Non-pigmented ciliary epithelial cell (primary cell): ENCODE data around the gene TMEM208.

Source experiments
- DNase-seq: peaks from one replicate; pipeline ENCODE4 v3.0.0-alpha.2; 2010; ENCODE audit warnings: low read depth

Gene TMEM208

DNA sequence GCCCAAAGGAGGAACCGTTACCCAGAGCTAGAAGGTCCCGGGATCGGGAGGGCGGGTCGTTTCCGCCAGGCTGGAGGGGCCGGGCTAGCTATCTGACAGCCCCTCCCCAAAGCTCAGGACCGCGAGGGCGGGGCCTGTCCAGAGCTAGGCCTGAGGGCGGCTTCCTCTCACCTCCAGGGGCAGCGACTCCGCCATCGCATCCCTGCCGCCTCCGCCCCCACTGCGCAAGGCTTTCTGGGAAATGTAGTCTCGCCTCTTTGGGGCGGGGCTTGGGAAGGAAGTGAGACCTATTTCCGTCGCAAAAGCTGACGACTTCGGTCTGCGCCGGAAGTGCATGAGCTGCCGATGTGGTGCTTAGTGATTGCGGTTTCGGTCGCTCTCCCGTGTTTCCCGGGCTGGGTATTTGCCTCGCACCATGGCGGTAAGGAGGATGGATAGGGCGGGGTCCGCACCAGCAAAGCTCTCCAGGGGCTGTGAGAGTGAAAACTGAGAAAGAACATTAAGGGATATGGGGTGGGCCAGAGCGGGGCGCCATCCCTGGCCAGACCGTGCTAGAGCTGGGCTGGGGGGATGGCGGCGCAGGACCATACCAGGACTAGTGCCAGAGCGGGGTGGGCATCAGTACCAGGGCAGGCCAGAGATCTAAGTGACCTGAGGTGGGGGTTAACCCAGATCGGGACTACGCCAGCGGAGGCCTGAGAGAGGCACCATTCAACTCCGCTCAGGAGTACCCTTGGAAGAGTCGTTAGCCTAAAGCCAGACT, at the start of gene TMEM208:
Gene TMEM208, plus strand, starts transcription at position 327 of the 763 bp plus-strand sequence. Its CDS starts 89 bp downstream, at position 416.
- DNase-seq, result peak; percentile 89

DNA sequence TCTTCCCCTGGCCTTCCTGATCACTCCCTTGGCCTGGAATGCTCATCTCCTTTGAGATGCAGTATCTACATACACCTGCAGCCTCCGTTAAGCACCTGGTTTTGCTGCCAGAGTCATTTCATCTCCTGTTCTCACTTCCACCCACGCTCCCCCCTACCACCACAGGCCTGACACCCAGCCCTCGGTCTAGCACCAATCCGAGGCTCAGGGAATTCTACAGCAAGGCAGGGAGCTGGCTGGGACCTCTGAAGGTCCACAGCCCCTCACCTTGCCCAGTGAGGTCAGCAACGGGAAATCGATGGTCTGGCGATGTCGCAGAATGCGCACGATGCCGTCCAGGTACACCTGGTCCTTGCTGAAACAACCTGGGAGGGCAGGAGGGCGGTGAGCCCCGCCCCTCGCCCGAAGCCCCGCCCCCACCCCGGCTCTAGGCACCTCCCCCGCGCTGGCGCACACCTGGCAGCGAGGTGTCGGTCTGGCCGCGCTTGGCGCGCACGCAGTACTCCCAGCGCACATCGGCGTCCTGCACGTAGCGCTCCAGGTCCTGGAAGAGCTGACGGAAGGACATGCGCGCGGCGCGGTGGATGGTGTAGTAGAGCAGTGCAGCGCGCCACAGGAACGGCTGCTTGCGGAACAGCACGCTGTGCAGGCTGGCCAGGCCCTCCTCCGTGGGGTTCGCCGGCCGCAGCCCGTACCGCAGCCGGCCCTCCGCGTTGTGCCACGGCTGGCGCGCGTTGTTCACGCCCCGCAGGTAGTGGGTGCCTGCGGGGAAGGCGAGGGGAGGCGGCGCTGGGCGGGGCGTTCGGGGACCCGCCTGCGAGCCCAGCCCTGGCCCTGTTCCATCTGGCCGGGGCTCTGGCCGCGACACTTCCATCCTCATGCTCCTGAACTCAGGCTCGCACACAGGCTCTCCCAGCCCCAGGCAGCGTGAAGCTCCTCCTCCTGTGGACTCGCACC, 48.9 kb upstream of the TMEM208 start:
- DNase-seq, result no peak

- DNase-seq, result no peak
Observed at GRCh38 chr16:67179421-67180080, 47.4 kb upstream of the TMEM208 start.

- DNase-seq, result no peak
Observed at GRCh38 chr16:67180166-67180565, 46.8 kb upstream of the TMEM208 start.

- no peak for DNase-seq
Observed at GRCh38 chr16:67181346-67181745, 45.6 kb upstream of the TMEM208 start.

DNA sequence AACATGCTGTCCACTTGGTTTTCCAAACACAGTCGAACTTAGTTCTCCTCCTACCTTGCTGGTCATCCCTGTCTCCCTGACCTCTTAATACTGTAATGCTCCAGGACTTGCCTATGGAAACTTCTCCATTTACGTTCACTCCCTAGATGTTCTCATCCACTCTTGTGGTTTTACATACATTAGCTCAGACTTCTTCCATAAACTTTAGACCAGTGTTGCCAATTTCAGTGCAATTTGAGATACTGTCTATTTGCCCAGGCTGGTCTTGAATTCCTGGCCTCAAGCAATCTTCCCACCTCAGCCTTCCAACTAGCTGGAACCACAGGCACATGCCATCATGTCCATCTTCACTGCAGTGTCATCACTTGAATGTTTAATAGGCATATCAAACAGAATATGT, 44.6 kb upstream of the TMEM208 start:
- DNase-seq, result no peak

GRCh38 chr16:67183284-67183626, 43.7 kb upstream of the TMEM208 start:
- no peak for DNase-seq

DNA sequence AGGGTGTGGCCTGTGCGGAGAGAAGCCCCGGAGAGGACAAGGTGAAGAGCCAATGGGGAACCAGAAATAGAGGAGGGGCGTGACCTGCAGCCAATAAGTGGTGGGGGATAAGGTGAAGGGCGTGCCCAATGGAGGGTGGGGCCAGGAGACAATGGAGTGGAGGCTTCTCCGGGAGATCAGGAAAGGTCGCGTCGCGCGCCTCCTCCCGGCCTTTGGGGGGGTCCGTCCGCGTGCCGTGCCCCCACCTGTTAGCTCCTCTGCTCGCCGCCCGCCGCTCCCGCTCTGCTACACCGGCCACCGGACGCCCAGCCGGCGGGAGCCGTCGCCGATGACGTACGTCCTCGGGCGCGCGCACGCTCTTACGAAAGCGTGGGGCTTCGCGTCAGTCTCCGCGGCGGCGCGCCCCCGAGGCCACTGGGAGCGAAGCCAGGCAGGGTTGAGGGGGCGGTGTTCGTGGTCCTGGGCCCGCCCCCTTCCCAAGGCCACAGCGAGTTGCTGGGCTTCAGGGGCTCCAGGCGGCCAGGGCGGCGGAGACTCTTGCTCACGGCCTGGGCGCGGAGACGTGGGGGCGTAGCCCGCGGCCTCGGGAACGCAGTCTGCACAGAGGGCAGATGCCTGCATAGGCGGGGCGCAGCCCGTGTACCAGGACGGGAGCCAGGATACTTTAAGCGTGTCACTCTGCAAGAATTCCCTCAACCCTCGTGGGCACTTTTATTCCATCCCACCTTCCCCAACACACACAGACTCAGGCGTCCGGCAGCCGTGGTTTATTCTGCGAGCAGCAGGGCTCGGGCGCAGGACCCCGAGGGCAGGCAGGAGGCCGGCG, 43.1 kb upstream of the TMEM208 start, which contains the start of gene MATCAP1:
Gene MATCAP1, minus strand, starts transcription at position 337 of the 826 bp plus-strand sequence. CDS start 3,353 bp downstream, outside the sequence.
- DNase-seq, result peak; percentile 92

GRCh38 chr16:67184453-67184994, 42.4 kb upstream of the TMEM208 start:
- no peak for DNase-seq

GRCh38 chr16:67184995-67185650, 41.8 kb upstream of the TMEM208 start:
- DNase-seq, result peak; percentile 57

DNA sequence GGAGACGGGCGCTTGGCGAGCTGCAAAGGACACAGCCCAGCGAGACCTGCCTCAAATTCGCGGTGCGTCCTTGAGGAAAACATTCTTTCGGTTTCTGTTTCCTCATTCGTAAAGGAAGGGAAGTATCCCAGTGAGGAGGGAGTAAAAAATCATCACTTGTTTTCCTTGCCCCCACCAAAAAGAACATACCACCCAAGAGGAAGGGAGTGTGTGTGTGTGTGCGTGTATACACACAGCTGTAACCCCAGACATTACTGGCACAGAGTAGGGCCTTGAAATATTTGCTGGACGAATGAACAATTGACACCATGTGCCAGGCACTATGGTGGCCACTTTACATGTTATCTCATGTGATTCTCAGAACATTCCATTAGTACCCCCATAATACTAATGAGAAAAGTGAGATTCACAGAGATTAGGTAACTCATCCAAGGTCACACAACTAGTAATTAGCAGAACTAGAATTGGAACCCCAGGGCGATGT, 41.2 kb upstream of the TMEM208 start:
- no peak for DNase-seq

- DNase-seq, result no peak
Observed at GRCh38 chr16:67186550-67186950, 40.4 kb upstream of the TMEM208 start.

- DNase-seq, result no peak
Observed at GRCh38 chr16:67187175-67187890, 39.6 kb upstream of the TMEM208 start.

GRCh38 chr16:67188323-67188722, 38.6 kb upstream of the TMEM208 start:
- DNase-seq, result no peak

- no peak for DNase-seq
Observed at GRCh38 chr16:67188798-67189197, 38.1 kb upstream of the TMEM208 start.

DNA sequence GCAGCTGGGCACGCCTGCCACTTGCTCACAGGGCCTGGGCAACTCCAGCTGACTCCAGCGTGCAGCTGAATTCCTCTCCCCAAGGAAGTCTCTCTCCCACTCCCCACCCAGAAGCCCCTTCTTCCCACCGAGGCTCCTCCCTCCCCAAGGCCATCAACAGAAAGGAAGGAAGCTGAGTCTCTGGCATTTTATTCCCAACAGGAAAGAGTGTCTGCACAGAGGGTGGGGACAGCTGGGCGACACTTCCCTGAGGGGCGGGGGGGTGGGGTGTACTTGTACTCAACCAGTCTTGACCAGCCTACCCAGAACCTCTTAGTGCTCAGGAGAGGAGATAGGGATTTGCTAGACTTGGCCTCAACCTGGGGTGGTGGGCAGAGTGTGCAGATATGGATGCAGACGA, 36.9 kb upstream of the TMEM208 start, which contains the start of gene EXOC3L1:
Gene EXOC3L1, minus strand, starts transcription at position 96 of the 400 bp plus-strand sequence. CDS start 460 bp downstream, outside the sequence.
- no peak for DNase-seq

- no peak for DNase-seq
Observed at GRCh38 chr16:67190448-67191399, 36.2 kb upstream of the TMEM208 start.

GRCh38 chr16:67191411-67191994, 35.4 kb upstream of the TMEM208 start:
- DNase-seq, result no peak
